GM21447 (cell line): ENCODE results near the gene PNKD.

Experiments
- ATAC-seq: cut with Tn5 transposase; IDR thresholded peaks from one replicate; pipeline ENCODE4 v1.9.1; 2021; ENCODE audit not compliant: unreplicated experiment

Gene PNKD

DNA sequence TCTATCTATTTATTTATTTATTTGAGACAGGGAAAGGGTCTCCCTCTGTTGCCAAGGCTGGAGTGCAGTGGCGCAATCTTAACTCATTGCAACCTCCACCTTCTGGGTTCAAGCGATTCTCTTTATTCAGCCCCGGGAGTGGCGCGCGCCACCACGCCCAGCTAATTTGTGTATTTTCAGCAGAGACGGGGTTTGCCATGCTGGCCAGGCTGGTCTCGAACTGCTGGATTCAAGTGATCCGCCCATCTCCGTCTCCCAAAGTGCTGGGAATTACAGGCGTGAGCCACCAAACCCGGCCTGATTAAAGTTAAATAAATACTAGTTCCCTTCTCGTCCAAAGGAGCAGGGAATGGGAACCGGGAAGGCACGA, 125.1 kb downstream of the PNKD start:
- ATAC-seq, result no peak

GRCh38 chr2:218395826-218396687, 125.7 kb downstream of the PNKD start:
- peak; percentile 29 for ATAC-seq
